HL-60 (cell line): ENCODE data around the gene PCP4.

Experiments
- DNase-seq, 2 experiments: peaks; one replicate each; pipeline ENCODE4 v3.0.0-alpha.2; 2010 to 2020; ENCODE audit warnings: low read depth in 1 of 2, low spot score in 1 of 2
- H3K27ac ChIP-seq: fragments of 250-450 bp; sonication (Bioruptor Pico); replicated peaks from 2 replicates; pipeline ENCODE4 v1.5.1; 2020; ENCODE audit warnings: mild to moderate bottlenecking, moderate library complexity
- H3K27me3 ChIP-seq: fragments of 250-450 bp; sonication (Bioruptor Pico); 2 replicates; pipeline ENCODE4 v1.5.1; 2021; ENCODE audit warnings: mild to moderate bottlenecking, moderate library complexity; ENCODE audit not compliant: insufficient read depth, poor library complexity, severe bottlenecking
- H3K4me3 ChIP-seq: replicated peaks from 2 replicates; pipeline ENCODE4 v1.5.1; 2011; ENCODE audit warnings: mild to moderate bottlenecking, control low read depth, low read length; ENCODE audit not compliant: insufficient read depth
- GABPA ChIP-seq: IDR thresholded peaks from 2 replicates; pipeline ENCODE4 v1.6.1; 2012; ENCODE audit warnings: low read depth
- POLR2AphosphoS5 ChIP-seq: IDR thresholded peaks from 2 replicates; pipeline ENCODE4 v1.6.1; 2012; ENCODE audit warnings: low read depth
- SPI1 ChIP-seq: IDR thresholded peaks from 2 replicates; pipeline ENCODE4 v1.6.1; 2012; ENCODE audit warnings: low read depth, mild to moderate bottlenecking, borderline replicate concordance
- TF ChIP-seq, protein P1 (sequence below): IDR thresholded peaks from one replicate; pipeline ENCODE4 v1.5.1; 2011; ENCODE audit warnings: low read length, control low read depth, inconsistent platforms; ENCODE audit not compliant: insufficient read depth
- TF ChIP-seq, protein P2 (sequence below): IDR thresholded peaks from 2 replicates; pipeline ENCODE4 v1.6.1; 2012; ENCODE audit warnings: low read depth; ENCODE audit not compliant: insufficient replicate concordance

Gene PCP4

DNA sequence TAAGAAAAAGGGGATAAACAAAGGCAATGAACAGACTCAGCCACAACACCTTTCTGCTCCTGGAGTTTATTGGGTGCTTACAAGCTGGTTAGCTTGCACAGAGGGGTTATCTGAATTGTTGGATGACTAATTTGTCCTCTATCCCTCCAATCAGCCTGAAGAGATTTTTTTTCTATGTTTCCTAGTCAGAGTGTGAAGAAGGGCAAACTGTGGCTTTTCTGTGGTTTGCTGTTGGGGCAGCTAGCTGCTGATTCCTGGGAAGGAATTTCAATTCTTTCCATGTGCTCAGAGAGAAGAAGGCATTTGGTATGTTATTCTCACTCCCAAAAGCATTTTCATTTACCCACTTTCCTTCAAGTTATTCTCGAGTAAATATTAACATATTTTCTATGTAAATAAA is 48.6 kb downstream of the PCP4 start:
- no peaks in the 10 kb centered on the region for H3K27me3 ChIP-seq
- TF ChIP-seq SPI1 (no peak), POLR2AphosphoS5 (no peak), GABPA (no peak)
- TF ChIP-seq, protein P1, sequence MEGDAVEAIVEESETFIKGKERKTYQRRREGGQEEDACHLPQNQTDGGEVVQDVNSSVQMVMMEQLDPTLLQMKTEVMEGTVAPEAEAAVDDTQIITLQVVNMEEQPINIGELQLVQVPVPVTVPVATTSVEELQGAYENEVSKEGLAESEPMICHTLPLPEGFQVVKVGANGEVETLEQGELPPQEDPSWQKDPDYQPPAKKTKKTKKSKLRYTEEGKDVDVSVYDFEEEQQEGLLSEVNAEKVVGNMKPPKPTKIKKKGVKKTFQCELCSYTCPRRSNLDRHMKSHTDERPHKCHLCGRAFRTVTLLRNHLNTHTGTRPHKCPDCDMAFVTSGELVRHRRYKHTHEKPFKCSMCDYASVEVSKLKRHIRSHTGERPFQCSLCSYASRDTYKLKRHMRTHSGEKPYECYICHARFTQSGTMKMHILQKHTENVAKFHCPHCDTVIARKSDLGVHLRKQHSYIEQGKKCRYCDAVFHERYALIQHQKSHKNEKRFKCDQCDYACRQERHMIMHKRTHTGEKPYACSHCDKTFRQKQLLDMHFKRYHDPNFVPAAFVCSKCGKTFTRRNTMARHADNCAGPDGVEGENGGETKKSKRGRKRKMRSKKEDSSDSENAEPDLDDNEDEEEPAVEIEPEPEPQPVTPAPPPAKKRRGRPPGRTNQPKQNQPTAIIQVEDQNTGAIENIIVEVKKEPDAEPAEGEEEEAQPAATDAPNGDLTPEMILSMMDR, result no peak
- TF ChIP-seq, protein P2, sequence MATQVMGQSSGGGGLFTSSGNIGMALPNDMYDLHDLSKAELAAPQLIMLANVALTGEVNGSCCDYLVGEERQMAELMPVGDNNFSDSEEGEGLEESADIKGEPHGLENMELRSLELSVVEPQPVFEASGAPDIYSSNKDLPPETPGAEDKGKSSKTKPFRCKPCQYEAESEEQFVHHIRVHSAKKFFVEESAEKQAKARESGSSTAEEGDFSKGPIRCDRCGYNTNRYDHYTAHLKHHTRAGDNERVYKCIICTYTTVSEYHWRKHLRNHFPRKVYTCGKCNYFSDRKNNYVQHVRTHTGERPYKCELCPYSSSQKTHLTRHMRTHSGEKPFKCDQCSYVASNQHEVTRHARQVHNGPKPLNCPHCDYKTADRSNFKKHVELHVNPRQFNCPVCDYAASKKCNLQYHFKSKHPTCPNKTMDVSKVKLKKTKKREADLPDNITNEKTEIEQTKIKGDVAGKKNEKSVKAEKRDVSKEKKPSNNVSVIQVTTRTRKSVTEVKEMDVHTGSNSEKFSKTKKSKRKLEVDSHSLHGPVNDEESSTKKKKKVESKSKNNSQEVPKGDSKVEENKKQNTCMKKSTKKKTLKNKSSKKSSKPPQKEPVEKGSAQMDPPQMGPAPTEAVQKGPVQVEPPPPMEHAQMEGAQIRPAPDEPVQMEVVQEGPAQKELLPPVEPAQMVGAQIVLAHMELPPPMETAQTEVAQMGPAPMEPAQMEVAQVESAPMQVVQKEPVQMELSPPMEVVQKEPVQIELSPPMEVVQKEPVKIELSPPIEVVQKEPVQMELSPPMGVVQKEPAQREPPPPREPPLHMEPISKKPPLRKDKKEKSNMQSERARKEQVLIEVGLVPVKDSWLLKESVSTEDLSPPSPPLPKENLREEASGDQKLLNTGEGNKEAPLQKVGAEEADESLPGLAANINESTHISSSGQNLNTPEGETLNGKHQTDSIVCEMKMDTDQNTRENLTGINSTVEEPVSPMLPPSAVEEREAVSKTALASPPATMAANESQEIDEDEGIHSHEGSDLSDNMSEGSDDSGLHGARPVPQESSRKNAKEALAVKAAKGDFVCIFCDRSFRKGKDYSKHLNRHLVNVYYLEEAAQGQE, result no peak
- DNase-seq, result no peak

DNA sequence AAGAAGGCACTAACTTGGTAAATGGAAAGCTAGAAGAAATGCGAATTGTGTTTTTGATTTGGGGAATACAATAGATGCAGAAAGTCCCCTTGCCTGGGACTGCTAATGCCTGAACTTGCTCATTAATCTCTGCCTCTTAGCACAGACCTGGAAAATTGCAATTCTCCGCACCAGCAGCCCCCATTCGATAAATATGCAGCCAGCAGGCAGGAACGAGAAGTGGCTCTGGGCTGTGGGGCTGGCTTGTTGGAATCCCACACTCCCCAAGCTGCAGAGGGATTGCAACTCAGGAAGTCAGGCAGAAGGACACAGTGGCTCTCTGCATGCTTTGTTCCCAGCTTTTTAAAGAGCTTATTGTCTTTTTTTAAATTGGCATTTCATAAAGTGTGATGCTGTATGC is 51.3 kb downstream of the PCP4 start:
- no peak overlapping the region for H3K27ac ChIP-seq
- H3K27me3 ChIP-seq, result no peaks in the 10 kb centered on the region
- no peak for TF ChIP-seq SPI1
- TF ChIP-seq, protein P1, result no peak
- DNase-seq, result no peak
- H3K4me3 ChIP-seq, result no peak overlapping the region

More for the DNA sequence above, 48.6 kb downstream of the PCP4 start:
- Histone ChIP-seq H3K4me3 (no peak overlapping the region), H3K27ac (no peak overlapping the region)

DNA sequence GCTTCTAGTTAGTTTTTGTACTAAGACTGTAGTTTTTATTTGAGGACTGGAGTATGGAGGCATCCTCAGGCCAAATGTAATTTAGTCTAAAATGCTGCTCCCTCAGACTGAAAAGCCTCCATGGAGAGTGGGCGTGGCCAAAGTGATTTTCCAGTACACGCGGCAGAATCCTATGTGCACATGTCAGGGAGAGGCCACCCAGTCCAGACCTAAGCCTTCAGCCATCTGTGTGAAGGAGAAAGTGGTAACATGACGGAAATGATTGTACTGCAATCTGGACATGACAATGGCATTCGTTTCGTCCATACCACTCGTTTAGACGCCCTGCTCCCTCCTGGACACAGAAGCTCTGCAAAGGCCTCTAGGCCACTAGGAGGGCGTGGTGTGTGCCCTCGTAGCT is 56.2 kb downstream of the PCP4 start:
- Histone ChIP-seq H3K27me3 (no peaks in the 10 kb centered on the region), H3K27ac (no peak overlapping the region), H3K4me3 (no peak overlapping the region)
- no peak for DNase-seq
- TF ChIP-seq, protein P2, result no peak
- TF ChIP-seq SPI1 (no peak), POLR2AphosphoS5 (no peak)
- TF ChIP-seq, protein P1, result no peak

DNA sequence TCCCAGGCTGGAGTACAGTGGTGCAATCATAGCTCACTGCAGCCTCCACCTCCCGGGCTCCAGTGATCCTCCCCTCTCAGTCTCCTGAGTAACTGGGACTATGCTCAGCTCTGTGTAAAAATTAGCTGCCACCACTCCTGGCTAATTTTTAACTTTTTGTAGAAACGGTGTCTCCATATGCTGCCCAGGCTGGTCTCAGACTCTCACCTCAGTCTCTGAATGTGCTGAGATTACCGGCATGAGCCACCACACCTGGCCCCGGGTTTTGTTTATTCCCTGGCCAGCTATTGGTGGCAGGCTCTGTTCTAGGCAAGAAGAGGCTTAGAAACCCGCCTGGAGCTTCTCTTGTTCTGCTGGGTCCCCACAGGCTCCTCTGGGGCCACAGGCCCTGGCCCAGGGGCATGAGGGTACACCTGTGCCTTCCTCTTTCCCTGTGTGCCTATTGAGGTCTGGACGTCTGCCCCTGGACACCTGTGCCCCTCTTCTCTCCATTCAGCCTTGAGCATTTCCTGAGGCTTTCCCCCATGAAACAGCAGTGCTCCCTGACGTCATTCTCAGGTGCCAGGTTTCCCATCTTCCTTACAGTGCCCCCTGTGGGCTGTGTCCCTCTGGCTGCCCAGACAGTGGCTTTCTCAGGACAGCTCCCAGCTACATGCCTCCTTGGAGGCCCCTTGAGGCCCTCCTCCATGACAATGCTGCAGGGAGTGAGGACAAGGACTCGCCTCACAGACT is 57.5 kb downstream of the PCP4 start:
- DNase-seq, result no peak
- Histone ChIP-seq H3K27ac (no peak overlapping the region), H3K4me3 (no peak overlapping the region), H3K27me3 (no peaks in the 10 kb centered on the region)
- no peak for TF ChIP-seq POLR2AphosphoS5
- TF ChIP-seq, protein P1, result no peak
- TF ChIP-seq, protein P2, result no peak
- no peak for TF ChIP-seq GABPA
- no peak for TF ChIP-seq SPI1
